Liver (tissue), 3 donors: ENCODE measurements around the gene CUX1.

Experiments
- CTCF ChIP-seq: fragments of 150-350 bp; IDR thresholded peaks from 2 replicates; pipeline ENCODE4 v1.5.1; 2017; ENCODE audit warnings: improper control_type of control experiment, low read depth, low read length; ENCODE audit not compliant: missing input control
- EGR1 ChIP-seq, 2 donors: IDR thresholded peaks; 2 replicates each; pipeline ENCODE4 v1.6.1; 2016 to 2018; ENCODE audit warnings: antibody characterized with exemption in 2 of 2, low read depth in 2 of 2
- FOXA1 ChIP-seq: IDR thresholded peaks from 2 replicates; pipeline ENCODE4 v1.6.1; 2016; ENCODE audit warnings: antibody characterized with exemption
- GABPA ChIP-seq, 2 donors: IDR thresholded peaks in 1 of 2; conservative IDR thresholded peaks in 1 of 2; 2 replicates each; pipeline ENCODE4 v1.6.1; 2016; ENCODE audit warnings: antibody characterized with exemption in 2 of 2, mild to moderate bottlenecking in 1 of 2, moderate library complexity in 1 of 2
- JUND ChIP-seq, 2 donors: IDR thresholded peaks; 2 replicates each; pipeline ENCODE4 v1.6.1; 2016; ENCODE audit warnings: antibody characterized with exemption in 2 of 2
- MAX ChIP-seq: IDR thresholded peaks from 2 replicates; pipeline ENCODE4 v1.6.1; 2016; ENCODE audit warnings: antibody characterized with exemption
- RAD21 ChIP-seq, 2 donors: IDR thresholded peaks; 2 replicates each; pipeline ENCODE4 v1.6.1; 2016; ENCODE audit warnings: antibody characterized with exemption in 2 of 2, mild to moderate bottlenecking in 2 of 2
- RXRA ChIP-seq, 2 donors: IDR thresholded peaks; 2 replicates each; pipeline ENCODE4 v1.6.1; 2017 to 2018; ENCODE audit warnings: antibody characterized with exemption in 2 of 2, mild to moderate bottlenecking in 1 of 2
- SP1 ChIP-seq: IDR thresholded peaks from 2 replicates; pipeline ENCODE4 v1.6.1; 2018; ENCODE audit warnings: antibody characterized with exemption, mild to moderate bottlenecking
- TAF1 ChIP-seq: conservative IDR thresholded peaks from 2 replicates; pipeline ENCODE4 v1.6.1; 2016; ENCODE audit warnings: antibody characterized with exemption, mild to moderate bottlenecking
- YY1 ChIP-seq: IDR thresholded peaks from 2 replicates; pipeline ENCODE4 v1.6.1; 2016; ENCODE audit warnings: antibody characterized with exemption, mild to moderate bottlenecking
- ZBTB33 ChIP-seq: IDR thresholded peaks from 2 replicates; pipeline ENCODE4 v1.6.1; 2016; ENCODE audit warnings: antibody characterized with exemption
- TF ChIP-seq, protein P1 (sequence below): IDR thresholded peaks from 2 replicates; pipeline ENCODE4 v1.6.1; 2016; ENCODE audit warnings: antibody characterized with exemption
- TF ChIP-seq, protein P2 (sequence below): IDR thresholded peaks from 2 replicates; pipeline ENCODE4 v1.6.1; 2016; ENCODE audit warnings: antibody characterized with exemption, mild to moderate bottlenecking
- donor health status: healthy.
- donor health status: healthy.

DNA sequence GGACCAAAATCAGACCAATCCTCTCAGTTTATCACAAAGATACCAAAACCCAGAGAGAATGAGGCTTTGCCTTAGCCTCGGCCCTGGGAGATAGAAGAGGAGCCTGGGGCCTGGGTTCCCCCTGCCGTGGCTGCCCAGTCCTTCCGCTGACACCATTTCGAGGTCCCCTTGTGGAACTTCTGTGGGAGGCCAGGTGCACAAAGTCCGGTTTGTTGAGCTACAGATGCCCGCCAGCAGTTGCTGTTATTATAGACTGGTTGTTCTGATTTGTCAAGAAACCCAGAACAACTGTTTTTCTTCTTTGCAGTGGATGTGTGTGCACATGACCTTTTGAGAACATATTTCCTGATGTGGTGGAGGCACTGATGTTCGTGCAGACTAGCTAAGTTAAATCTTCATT, 47.6 kb downstream of the CUX1 start:
- TF ChIP-seq CTCF (no peak), TAF1 (no peak), RAD21 (IDR thresholded peaks at IDR 0.05) (peak in 1 of 2 donors; percentile 16), MAX (no peak), YY1 (no peak), RXRA (IDR thresholded peaks at IDR 0.05) (no peak), EGR1 (IDR thresholded peaks at IDR 0.05; ENCODE audit: low read depth in 2 of 2) (no peak), GABPA (IDR thresholded peaks at IDR 0.05 in 1 of 2, conservative IDR thresholded peaks at IDR 0.05 in 1 of 2) (no peak), SP1 (peak; percentile 22), ZBTB33 (no peak), FOXA1 (no peak), JUND (IDR thresholded peaks at IDR 0.05) (no peak)
- TF ChIP-seq, protein P1, sequence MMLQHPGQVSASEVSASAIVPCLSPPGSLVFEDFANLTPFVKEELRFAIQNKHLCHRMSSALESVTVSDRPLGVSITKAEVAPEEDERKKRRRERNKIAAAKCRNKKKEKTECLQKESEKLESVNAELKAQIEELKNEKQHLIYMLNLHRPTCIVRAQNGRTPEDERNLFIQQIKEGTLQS, result no peak
- TF ChIP-seq, protein P2, sequence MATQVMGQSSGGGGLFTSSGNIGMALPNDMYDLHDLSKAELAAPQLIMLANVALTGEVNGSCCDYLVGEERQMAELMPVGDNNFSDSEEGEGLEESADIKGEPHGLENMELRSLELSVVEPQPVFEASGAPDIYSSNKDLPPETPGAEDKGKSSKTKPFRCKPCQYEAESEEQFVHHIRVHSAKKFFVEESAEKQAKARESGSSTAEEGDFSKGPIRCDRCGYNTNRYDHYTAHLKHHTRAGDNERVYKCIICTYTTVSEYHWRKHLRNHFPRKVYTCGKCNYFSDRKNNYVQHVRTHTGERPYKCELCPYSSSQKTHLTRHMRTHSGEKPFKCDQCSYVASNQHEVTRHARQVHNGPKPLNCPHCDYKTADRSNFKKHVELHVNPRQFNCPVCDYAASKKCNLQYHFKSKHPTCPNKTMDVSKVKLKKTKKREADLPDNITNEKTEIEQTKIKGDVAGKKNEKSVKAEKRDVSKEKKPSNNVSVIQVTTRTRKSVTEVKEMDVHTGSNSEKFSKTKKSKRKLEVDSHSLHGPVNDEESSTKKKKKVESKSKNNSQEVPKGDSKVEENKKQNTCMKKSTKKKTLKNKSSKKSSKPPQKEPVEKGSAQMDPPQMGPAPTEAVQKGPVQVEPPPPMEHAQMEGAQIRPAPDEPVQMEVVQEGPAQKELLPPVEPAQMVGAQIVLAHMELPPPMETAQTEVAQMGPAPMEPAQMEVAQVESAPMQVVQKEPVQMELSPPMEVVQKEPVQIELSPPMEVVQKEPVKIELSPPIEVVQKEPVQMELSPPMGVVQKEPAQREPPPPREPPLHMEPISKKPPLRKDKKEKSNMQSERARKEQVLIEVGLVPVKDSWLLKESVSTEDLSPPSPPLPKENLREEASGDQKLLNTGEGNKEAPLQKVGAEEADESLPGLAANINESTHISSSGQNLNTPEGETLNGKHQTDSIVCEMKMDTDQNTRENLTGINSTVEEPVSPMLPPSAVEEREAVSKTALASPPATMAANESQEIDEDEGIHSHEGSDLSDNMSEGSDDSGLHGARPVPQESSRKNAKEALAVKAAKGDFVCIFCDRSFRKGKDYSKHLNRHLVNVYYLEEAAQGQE, result no peak
